ENCODE data around the gene CCDC110. TPM values are rescaled to one million over a fixed set of nuclear protein-coding genes. Genes with fewer than 3 reads are reported as not detected.

CCDC110 gene
- polyA plus RNA-seq, 1 experiment: not detected

GRCh38 chr4:185463541-185463940 lies 8.0 kb downstream of the CCDC110 start:
- no peak overlapping the region for H3K4me3 ChIP-seq (ENCODE audit: low read depth, low read length)
- H3K27me3 ChIP-seq (ENCODE audit: control insufficient read depth, insufficient read depth, low read length): peaks cover 7% of the 10 kb centered on the region
- ChIA-PET CTCF (no interaction called here), POLR2A (no interaction called here)
- TF ChIP-seq CTCF (IDR thresholded peaks at IDR 0.05; ENCODE audit: insufficient read depth, low read depth, low read length): no peak
- H3K36me3 ChIP-seq (ENCODE audit: control insufficient read depth, insufficient read depth, low read length): no peaks in the 10 kb centered on the region
- no peak for DNase-seq (ENCODE audit: low read depth)

GRCh38 chr4:185461565-185461964 lies 10.0 kb downstream of the CCDC110 start:
- POLR2A ChIA-PET: no interaction called here
- no peak overlapping the region for H3K4me3 ChIP-seq (ENCODE audit: low read depth, low read length)
- no peaks in the 10 kb centered on the region for H3K36me3 ChIP-seq (ENCODE audit: control insufficient read depth, insufficient read depth, low read length)
- CTCF ChIA-PET: no interaction called here
- TF ChIP-seq CTCF (IDR thresholded peaks at IDR 0.05; ENCODE audit: insufficient read depth, low read depth, low read length): no peak
- H3K27me3 ChIP-seq (ENCODE audit: control insufficient read depth, insufficient read depth, low read length): peaks cover 7% of the 10 kb centered on the region
- no peak for DNase-seq (ENCODE audit: low read depth)

- Histone ChIP-seq H3K27me3 (ENCODE audit: control insufficient read depth, insufficient read depth, low read length) (peaks cover 4% of the 10 kb centered on the region; the same call in 1 of the 2 replicates), H3K36me3 (ENCODE audit: control insufficient read depth, insufficient read depth, low read length) (no peaks in the 10 kb centered on the region), H3K4me3 (ENCODE audit: low read depth, low read length) (no peak overlapping the region)
- CTCF ChIA-PET: interaction anchor here (0.6 to 1.4 kb wide), 3 partner anchors 9 to 141 kb away, joined by 3 read pairs; no protein-coding TSS in a partner anchor
- TF ChIP-seq CTCF (IDR thresholded peaks at IDR 0.05; ENCODE audit: insufficient read depth, low read depth, low read length): no peak
- DNase-seq (ENCODE audit: low read depth): no peak
- POLR2A ChIA-PET: no interaction called here
Observed at GRCh38 chr4:185457136-185457535, 14.4 kb downstream of the CCDC110 start.

- CTCF ChIA-PET: no interaction called here
- H3K4me3 ChIP-seq (ENCODE audit: low read depth, low read length): no peak overlapping the region
- H3K27me3 ChIP-seq (ENCODE audit: control insufficient read depth, insufficient read depth, low read length): peaks cover 4% of the 10 kb centered on the region; the same call in 1 of the 2 replicates
- POLR2A ChIA-PET: no interaction called here
- DNase-seq (ENCODE audit: low read depth): no peak
- H3K36me3 ChIP-seq (ENCODE audit: control insufficient read depth, insufficient read depth, low read length): no peaks in the 10 kb centered on the region
- TF ChIP-seq CTCF (IDR thresholded peaks at IDR 0.05; ENCODE audit: insufficient read depth, low read depth, low read length): no peak
Observed at GRCh38 chr4:185456131-185456530, 15.4 kb downstream of the CCDC110 start.

- ChIA-PET CTCF (no interaction called here), POLR2A (no interaction called here)
- Histone ChIP-seq H3K4me3 (ENCODE audit: low read depth, low read length) (no peak overlapping the region), H3K36me3 (ENCODE audit: control insufficient read depth, insufficient read depth, low read length) (no peaks in the 10 kb centered on the region), H3K27me3 (ENCODE audit: control insufficient read depth, insufficient read depth, low read length) (no peaks in the 10 kb centered on the region)
- DNase-seq (ENCODE audit: low read depth): no peak
- no peak for TF ChIP-seq CTCF (IDR thresholded peaks at IDR 0.05; ENCODE audit: insufficient read depth, low read depth, low read length)
Observed at GRCh38 chr4:185445209-185445608, 26.3 kb downstream of the CCDC110 start.
